GM12891 (cell line): Measurements from ENCODE around the gene PLAGL1.

ENCODE experiments used
- POLR2A ChIP-seq: IDR thresholded peaks from 2 replicates; pipeline ENCODE4 v1.6.1; 2011; ENCODE audit warnings: low read depth, low read length, control low read depth
- POLR2AphosphoS5 ChIP-seq: IDR thresholded peaks from 2 replicates; pipeline ENCODE4 v1.6.1; 2011; ENCODE audit warnings: low read depth, low read length, control low read depth
- TAF1 ChIP-seq: IDR thresholded peaks from 2 replicates; pipeline ENCODE4 v1.6.1; 2011; ENCODE audit warnings: low read depth, low read length, control low read depth

DNA sequence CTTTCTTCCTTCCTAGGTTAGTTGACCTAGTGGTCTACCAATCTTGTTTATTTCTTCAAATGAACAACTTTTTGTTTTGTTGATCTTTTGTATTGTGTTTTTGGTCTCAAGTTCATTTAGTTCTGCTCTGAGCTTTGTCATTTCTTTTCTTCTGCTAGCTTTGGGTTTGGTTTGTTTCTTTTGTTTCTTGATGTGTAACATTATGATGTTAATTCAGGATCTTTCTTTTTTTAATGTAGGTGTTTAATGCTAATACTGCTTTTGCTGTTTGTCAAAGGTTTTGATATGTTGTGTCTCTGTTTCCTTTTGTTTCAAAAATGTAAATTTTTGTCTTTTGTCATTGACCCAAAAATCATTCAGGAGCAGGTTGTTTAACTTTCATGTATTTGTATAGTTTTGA is 78.1 kb downstream of the PLAGL1 start:
- no peak for TF ChIP-seq POLR2A
- TF ChIP-seq TAF1, result no peak
- no peak for TF ChIP-seq POLR2AphosphoS5
